ACHN (cell line): ENCODE results near the gene KLHL40.
A peak's percentile ranks its signal among the peaks of the same experiment; 100 is the strongest.

Source experiments
- DNase-seq: peaks from one replicate; pipeline ENCODE4 v3.0.0-alpha.2; 2015
- in situ Hi-C: cut with HindIII; loops from 2 replicates; pipeline ENCODE4 v1.10.0; 2017; ENCODE audit warnings: low sequenced_read_pairs, low pct_ligation_motif_present, low pct_unique_long_range_greater_than_20kb

Gene KLHL40

GRCh38 chr3:42698216-42698910 lies 13.0 kb downstream of the KLHL40 start:
- DNase-seq = no peak
- in situ Hi-C loops = no loop called here

GRCh38 chr3:42698911-42699230 lies 13.5 kb downstream of the KLHL40 start:
- DNase-seq = no peak
- in situ Hi-C loops = no loop called here

- in situ Hi-C loops = no loop called here
- no peak for DNase-seq
Observed at GRCh38 chr3:42699511-42699971, 14.2 kb downstream of the KLHL40 start.

- DNase-seq = no peak
- in situ Hi-C loops = no loop called here
Observed at GRCh38 chr3:42700366-42701288, 15.3 kb downstream of the KLHL40 start.

GRCh38 chr3:42701371-42702065 lies 16.2 kb downstream of the KLHL40 start:
- in situ Hi-C loops = no loop called here
- DNase-seq = peak; percentile 64

- in situ Hi-C loops = no loop called here
- DNase-seq = no peak
Observed at GRCh38 chr3:42702066-42702951, 17.0 kb downstream of the KLHL40 start, which contains the start of gene HHATL. Gene HHATL (minus strand): TSS chr3:42702798. CDS start chr3:42700826, 1,972 bp downstream.

GRCh38 chr3:42702982-42703694 lies 17.8 kb downstream of the KLHL40 start:
- in situ Hi-C loops = no loop called here

GRCh38 chr3:42703695-42704025 lies 18.3 kb downstream of the KLHL40 start:
- DNase-seq = no peak
- in situ Hi-C loops = no loop called here

More at GRCh38 chr3:42702982-42703694, 17.8 kb downstream of the KLHL40 start:
- DNase-seq = no peak

- DNase-seq = no peak
- in situ Hi-C loops = no loop called here
Observed at GRCh38 chr3:42704136-42704841, 19.0 kb downstream of the KLHL40 start.

- no peak for DNase-seq
- in situ Hi-C loops = no loop called here
Observed at GRCh38 chr3:42705058-42705767, 19.9 kb downstream of the KLHL40 start.

GRCh38 chr3:42705962-42706585 lies 20.7 kb downstream of the KLHL40 start:
- no peak for DNase-seq

GRCh38 chr3:42706721-42707619 lies 21.6 kb downstream of the KLHL40 start:
- DNase-seq = no peak
- in situ Hi-C loops = no loop called here

More at GRCh38 chr3:42705962-42706585, 20.7 kb downstream of the KLHL40 start:
- in situ Hi-C loops = no loop called here

- in situ Hi-C loops = no loop called here
- DNase-seq = no peak
Observed at GRCh38 chr3:42707620-42708355, 22.5 kb downstream of the KLHL40 start.

- no peak for DNase-seq
- in situ Hi-C loops = no loop called here
Observed at GRCh38 chr3:42708611-42709151, 23.3 kb downstream of the KLHL40 start.
